HAP-1 (cell line): ENCODE results near the gene BAIAP2.

Experiments used
- DNase-seq, 2 experiments: peaks; one replicate each; pipeline ENCODE4 v3.0.0-alpha.2; 2016 to 2020; ENCODE audit warnings: low spot score in 2 of 2
- H3K27me3 ChIP-seq: fragments of 250-450 bp; sonication (Bioruptor Pico); 2 replicates; pipeline ENCODE4 v1.5.1; 2020; ENCODE audit warnings: low read depth, mild to moderate bottlenecking, moderate library complexity
- H3K36me3 ChIP-seq: fragments of 250-450 bp; sonication (Bioruptor Pico); replicated peaks from 2 replicates; pipeline ENCODE4 v1.5.1; 2020; ENCODE audit warnings: mild to moderate bottlenecking
- H3K4me1 ChIP-seq: fragments of 250-450 bp; sonication (Bioruptor Pico); 2 replicates; pipeline ENCODE4 v1.5.1; 2020; ENCODE audit warnings: mild to moderate bottlenecking
- H3K4me3 ChIP-seq: fragments of 250-450 bp; sonication (Bioruptor Pico); 2 replicates; pipeline ENCODE4 v1.5.1; 2020; ENCODE audit warnings: mild to moderate bottlenecking, moderate library complexity
- H3K9me3 ChIP-seq: fragments of 250-450 bp; sonication (Bioruptor Pico); 2 replicates; pipeline ENCODE4 v1.5.1; 2020; ENCODE audit warnings: mild to moderate bottlenecking, moderate library complexity
- in situ Hi-C: fragments of 300-500 bp; cut with MboI; formaldehyde crosslinking; loops from 3 replicates; pipeline ENCODE4 v1.14.3; 2020; ENCODE audit warnings: low sequenced_read_pairs, inconsistent platforms, mixed read lengths

BAIAP2 gene

DNA sequence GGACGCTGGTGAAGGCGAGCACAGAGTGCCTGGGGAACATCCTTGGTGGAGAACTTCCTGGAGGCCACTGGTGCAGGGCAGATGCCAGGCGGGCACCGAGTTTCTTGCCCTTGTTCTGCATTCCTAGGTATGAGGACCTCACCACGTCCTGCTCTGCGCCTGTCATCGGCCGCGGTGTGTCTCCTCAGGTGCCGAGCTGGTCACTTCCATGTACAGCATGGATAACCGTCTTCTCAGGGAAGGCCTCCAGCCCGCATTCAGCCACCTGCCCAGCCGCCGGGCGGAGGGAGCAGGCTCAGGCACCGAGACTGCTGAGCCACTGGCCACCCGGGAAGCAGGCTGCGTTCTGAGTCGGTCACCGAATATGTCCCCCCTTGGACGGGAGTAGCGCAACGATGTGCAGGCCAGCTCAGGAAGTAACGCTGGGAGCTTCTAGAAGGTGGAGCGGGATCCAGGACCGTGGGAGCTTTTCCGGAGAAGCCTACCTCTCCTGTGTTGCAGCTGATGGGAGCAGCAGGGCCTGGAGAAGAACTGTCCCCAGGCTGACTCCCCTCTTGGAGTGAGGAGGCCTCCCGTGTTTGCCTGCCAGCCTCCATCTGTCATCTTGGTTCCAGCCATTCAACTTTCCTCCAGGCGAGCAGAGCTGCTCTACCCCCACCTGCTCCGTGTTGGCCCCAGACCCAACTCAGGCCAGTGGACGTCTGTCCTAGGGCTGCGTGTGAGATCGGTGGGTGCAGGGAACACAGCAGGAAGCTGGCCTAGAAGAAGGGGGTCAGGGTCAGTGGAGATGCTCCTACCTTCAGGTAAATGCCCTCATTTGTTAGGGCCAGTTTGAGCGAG is 2.1 kb upstream of the BAIAP2 start:
- H3K4me1 ChIP-seq, result peaks cover 10% of the 10 kb centered on the region
- no peak overlapping the region for H3K4me3 ChIP-seq
- no peaks in the 10 kb centered on the region for H3K27me3 ChIP-seq
- DNase-seq, result peak in 1 of 2 experiments; percentile 45
- no peaks in the 10 kb centered on the region for H3K9me3 ChIP-seq
- in situ Hi-C loops, result no loop called here
- peaks cover 8% of the 10 kb centered on the region; the same call in 1 of the 2 replicates for H3K36me3 ChIP-seq

DNA sequence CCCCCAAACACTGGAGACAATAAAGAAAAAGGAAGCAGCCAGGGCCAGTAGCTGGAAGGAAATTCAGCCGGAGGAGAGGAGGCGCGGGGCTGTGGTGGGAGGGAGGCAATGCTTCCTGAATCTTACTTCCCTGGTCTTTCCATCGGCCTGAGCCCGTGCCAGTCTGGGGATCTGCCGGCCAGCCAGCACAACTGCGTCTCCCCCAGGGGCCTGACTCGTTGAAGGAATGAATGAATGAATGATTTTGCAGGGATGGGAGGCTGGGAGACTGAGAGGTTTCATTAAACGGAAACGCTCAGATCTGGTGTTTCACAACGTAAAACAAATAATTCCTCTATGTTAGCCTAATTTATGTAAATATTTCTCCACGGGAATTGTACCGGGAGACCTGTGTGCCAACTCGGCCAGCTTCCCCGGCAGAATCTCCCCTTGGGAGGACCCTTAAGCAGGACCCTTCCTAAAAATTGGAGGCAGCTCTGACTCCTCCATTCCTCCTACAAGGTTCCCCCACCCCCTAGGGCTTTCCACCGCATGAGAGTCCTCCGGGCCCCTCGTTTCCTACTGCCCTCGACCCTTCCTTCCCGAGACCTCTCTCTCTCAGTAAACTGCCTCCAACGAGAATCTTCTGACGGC is 1.3 kb upstream of the BAIAP2 start:
- H3K9me3 ChIP-seq, result no peaks in the 10 kb centered on the region
- peaks cover 8% of the 10 kb centered on the region; the same call in 1 of the 2 replicates for H3K36me3 ChIP-seq
- H3K4me3 ChIP-seq, result peak overlapping the region; percentile 51
- peaks cover 10% of the 10 kb centered on the region for H3K4me1 ChIP-seq
- DNase-seq, result no peak
- no peaks in the 10 kb centered on the region for H3K27me3 ChIP-seq
- in situ Hi-C loops, result no loop called here

DNA sequence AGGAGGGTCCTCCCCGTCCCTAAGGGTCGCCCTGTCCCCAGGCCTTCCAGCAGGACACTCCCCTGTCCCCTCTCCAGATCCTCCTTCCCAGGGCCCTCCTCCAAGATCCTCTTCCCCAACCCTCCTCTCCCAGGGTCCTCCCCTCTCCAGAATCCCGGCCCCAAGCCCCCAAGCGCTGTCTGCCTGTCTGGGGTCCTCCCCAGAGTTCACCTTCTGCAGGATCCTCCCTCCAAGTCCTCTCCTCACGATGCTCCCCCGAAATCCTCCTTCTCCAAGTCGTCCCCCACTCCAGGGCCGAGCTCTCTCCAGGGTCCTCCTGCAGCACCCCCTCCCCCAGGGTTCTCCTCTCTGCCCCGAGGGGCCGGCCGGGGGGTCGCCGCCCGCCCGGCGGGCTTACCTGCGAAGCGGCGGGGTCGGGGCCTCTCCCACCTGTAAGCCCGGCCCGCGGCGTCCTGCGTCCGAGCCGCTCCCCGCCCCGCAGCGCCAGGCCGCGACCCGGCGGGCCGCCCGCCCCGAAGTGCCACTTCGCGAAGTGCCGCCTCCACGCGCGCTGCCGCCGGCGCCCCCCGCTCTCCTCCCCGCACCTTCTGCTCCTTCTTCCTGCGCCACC is 678 bp upstream of the BAIAP2 start:
- in situ Hi-C loops, result no loop called here
- Histone ChIP-seq H3K36me3 (peaks cover 8% of the 10 kb centered on the region; the same call in 1 of the 2 replicates), H3K4me3 (peak overlapping the region; percentile 51), H3K4me1 (peaks cover 10% of the 10 kb centered on the region), H3K27me3 (no peaks in the 10 kb centered on the region), H3K9me3 (no peaks in the 10 kb centered on the region)
- peak in 1 of 2 experiments; percentile 40 for DNase-seq

DNA sequence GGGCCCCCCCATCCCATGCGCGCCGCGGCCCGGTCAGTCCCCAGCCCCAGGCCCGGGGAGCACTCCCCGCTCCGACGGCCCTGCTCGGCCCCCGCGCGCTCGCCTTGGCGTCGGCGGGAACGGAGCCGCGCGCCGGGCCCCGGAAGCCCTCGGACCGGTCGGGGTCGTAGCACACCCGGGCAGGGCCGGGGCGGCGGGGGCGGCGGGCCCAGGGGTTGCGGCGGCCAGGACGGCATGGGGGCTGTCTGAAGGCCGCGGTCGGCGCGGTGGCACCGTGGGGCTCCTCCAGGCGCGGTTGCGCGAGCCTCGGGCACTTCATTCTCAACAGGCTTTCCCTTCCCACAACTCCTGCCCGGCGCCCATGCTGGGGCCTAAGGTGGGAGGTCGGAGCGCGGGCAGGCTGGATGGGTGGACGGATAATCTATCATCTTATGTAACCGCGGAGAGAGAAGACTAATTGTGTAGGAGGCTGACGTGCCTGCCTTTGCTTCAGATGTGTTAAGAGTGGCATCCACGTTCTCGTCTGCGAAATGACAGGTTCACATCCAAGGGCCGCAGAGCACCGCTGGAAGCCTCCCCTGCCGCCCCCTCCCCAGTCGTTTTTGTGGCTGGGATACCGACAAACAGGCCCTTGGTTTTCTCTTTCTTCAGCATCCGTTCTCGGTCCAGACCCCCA is 708 bp downstream of the BAIAP2 start:
- Histone ChIP-seq H3K9me3 (no peaks in the 10 kb centered on the region), H3K4me3 (peak overlapping the region; percentile 50), H3K36me3 (peaks cover 8% of the 10 kb centered on the region; the same call in 1 of the 2 replicates), H3K4me1 (peaks cover 20% of the 10 kb centered on the region), H3K27me3 (no peaks in the 10 kb centered on the region)
- DNase-seq, result peak; percentile 33 to 55
- in situ Hi-C loops, result no loop called here

DNA sequence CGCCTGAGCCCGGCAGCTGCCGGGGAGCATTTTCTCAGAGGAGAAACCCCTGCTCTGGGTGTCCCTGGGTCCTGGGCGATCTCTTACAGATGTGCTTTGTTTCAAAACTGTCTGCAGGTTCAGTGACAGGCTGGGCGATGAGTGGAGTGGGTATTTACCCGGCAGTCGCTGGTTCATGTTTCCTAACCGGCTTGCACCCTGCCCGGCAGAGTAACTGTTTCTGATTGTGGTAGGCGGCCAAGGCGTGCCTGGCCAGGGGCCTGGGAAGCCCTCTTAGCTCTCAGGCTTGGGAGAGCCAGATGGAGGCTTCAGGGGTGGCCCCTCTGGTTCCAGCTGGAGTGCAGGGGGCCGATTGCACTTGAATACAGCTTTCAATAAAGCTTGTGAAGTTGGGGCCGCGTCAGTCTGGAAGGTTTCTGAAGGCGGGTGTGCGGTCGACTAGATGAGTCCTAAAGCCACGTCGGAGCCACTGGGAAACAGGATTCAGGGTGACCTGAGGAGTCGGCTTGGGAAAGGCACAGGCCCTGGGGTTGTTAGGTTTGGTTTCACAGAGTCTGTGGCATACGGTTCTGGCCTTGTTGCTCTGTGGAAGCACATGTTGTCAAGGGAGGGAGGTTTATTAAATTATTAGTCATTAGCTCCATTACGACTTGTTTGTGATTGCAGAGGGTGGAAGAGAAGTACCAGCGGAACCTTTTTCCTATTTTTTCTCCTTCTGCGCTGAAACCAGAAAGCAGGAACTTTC is 1.4 kb downstream of the BAIAP2 start:
- Histone ChIP-seq H3K4me3 (peak overlapping the region; percentile 50), H3K36me3 (peaks cover 8% of the 10 kb centered on the region; the same call in 1 of the 2 replicates), H3K27me3 (no peaks in the 10 kb centered on the region), H3K9me3 (no peaks in the 10 kb centered on the region), H3K4me1 (peaks cover 21% of the 10 kb centered on the region)
- in situ Hi-C loops, result no loop called here
- no peak for DNase-seq

DNA sequence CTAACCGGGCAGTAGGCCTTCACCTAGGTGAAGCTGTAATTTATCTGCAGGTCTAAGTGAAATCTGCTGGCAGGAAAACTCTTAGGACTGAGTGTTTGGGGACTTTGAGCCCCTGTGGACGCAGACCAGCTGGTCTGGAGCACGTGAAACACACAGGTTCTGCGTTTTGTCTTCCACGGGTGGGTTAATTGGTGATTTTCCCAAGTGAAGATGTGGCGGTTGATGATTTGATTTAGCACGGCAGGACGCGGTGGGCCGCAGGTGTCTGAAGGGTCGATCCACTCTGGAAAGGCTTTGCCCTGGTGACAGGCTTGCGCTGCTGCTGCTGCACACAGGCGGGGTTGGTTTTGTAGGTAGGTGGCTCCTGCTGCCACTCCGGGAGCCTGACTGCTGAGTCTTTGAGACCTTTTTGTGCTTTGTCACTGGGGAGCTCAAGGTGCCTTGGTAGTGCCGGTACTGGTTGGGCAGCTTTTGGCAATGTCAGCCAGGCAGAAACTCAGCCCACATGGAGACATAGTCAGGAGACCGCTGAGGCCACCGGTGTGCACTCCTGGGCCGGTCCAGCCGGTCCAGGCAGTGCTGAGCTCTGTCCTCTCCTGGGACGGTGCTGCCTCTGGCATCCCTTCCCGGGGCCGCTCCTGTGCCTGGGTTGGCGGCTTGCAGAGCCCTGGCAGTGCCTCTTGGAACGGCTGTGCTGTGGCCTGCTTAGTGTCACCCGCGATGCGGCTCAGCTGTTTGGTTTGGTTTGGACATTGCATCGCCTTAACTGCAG is 2.3 kb downstream of the BAIAP2 start:
- in situ Hi-C loops, result no loop called here
- no peaks in the 10 kb centered on the region for H3K27me3 ChIP-seq

DNA sequence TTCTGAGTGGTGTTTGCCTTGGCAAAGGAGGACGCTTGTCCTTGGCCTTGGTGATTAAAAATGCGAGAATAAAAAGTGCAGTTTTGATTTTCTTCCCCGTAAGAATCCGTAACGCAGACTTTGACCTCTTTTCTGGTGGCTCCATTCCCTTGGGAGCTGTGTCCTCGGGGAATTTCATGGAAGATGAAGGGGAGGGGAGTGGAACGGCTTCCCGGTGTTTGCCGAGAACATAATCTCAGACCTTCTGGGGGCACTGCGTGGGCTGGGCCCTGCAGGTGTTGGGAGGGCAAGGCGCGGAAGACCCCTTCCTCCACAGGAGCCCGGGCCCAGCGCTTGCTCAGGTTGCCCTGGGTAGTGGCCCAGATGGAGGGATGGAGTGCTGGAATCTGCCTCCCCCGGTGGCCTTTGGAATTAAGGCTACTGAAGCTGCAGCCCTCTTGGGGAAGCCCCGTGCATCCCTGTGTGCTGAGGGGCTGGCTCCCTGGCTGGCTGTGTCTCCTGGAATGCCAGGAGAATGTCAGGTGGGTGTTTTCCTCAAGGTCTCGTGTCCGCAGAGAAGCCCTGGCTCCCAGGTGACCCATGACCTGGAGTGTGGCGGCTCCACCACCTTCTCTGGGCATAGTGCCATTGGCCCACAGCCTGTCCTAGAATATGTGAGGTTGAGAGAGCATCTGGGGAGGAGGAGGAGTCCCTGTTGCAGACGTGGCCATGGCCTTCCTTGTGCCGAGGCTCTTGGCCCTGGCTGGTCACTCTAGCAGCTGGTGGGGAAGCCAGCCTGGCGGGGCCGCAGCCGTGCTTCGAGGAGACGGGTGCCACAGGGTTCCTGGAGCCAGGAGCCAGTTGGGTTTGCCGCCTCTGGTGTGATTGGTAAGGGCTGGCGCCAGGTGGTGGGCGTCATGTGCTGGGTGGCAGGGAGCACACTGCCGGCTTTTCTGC is 3.1 kb downstream of the BAIAP2 start:
- Histone ChIP-seq H3K4me3 (no peak overlapping the region), H3K27me3 (no peaks in the 10 kb centered on the region)
- in situ Hi-C loops, result no loop called here

More for the DNA sequence above, 2.3 kb downstream of the BAIAP2 start:
- Histone ChIP-seq H3K36me3 (peaks cover 8% of the 10 kb centered on the region; the same call in 1 of the 2 replicates), H3K4me3 (no peak overlapping the region; the same call in 1 of the 2 replicates), H3K4me1 (peaks cover 21% of the 10 kb centered on the region), H3K9me3 (no peaks in the 10 kb centered on the region)
- DNase-seq, result no peak

DNA sequence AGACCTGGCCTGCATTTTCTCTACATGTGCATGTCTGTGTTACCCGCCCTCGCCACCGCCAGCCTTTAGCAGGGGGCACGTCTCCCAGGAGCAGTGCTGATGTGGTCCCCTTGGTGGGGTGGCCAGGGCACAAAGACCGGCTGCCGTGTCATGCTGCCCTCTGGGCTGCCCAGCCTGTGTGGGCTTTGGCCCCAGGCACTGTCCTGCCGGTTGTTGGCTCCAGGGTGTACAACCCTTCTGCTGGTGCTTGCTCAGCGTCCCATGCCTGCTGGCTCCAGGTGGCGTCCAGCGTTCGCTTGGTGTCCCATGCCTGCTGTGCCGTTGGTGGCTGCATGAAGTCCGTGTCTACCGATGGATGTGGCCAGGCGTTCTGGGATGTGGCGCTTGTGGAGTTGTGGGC is 4.1 kb downstream of the BAIAP2 start:
- Histone ChIP-seq H3K4me1 (peaks cover 21% of the 10 kb centered on the region), H3K27me3 (no peaks in the 10 kb centered on the region), H3K36me3 (peaks cover 8% of the 10 kb centered on the region; the same call in 1 of the 2 replicates), H3K9me3 (no peaks in the 10 kb centered on the region), H3K4me3 (no peak overlapping the region)
- in situ Hi-C loops, result no loop called here
- DNase-seq, result no peak

More for the DNA sequence above, 3.1 kb downstream of the BAIAP2 start:
- Histone ChIP-seq H3K4me1 (peaks cover 21% of the 10 kb centered on the region), H3K9me3 (no peaks in the 10 kb centered on the region), H3K36me3 (peaks cover 8% of the 10 kb centered on the region; the same call in 1 of the 2 replicates)
- no peak for DNase-seq

DNA sequence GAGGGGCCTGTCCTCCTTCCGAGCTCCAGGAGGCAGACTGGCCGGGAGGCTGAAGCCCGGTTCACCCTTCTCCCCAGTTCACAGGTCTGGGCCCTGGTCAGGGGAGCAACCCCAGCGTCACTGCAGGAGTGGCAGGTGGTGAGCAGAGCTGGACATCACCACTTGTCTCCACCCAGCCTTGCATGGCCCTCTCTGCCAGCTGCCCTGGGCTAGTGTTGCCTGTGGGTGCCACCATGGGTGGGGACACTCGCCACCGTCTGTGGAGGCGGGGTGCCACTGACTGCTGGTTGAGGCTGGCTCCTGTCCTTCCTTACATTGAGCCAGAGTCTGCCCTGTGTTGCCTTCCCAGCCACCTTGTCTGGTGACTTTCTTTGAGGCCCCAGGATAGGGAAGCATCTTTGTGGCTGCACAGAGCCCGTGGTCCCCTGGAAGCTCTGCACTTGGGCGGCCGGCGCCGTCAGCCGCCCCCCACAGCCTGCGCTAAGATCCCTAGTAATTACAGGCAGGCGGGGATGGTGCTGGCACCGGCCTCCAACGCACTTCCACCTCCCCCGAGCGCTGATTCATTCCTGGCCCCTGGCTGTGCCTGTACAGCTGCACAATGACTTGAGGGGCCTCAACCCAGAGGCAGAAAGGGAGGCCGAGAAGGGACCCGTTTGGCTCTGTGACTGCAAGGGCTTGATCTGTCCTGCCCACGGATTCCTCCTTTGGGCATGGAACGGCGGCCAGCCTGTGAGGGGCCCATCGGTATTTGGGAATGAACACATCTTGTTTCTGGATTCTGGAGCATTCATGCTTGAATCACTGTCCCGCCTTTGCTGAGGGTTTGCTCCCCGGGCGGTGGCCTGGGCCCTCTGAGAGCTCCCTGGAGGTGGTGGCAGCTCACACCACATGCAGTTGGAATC is 5.2 kb downstream of the BAIAP2 start:
- H3K9me3 ChIP-seq, result no peaks in the 10 kb centered on the region
- H3K27me3 ChIP-seq, result no peaks in the 10 kb centered on the region
- in situ Hi-C loops, result no loop called here
- no peak overlapping the region for H3K4me3 ChIP-seq
- peaks cover 21% of the 10 kb centered on the region for H3K4me1 ChIP-seq
- peak; percentile 2 to 47 for DNase-seq
- H3K36me3 ChIP-seq, result peaks cover 8% of the 10 kb centered on the region; the same call in 1 of the 2 replicates

DNA sequence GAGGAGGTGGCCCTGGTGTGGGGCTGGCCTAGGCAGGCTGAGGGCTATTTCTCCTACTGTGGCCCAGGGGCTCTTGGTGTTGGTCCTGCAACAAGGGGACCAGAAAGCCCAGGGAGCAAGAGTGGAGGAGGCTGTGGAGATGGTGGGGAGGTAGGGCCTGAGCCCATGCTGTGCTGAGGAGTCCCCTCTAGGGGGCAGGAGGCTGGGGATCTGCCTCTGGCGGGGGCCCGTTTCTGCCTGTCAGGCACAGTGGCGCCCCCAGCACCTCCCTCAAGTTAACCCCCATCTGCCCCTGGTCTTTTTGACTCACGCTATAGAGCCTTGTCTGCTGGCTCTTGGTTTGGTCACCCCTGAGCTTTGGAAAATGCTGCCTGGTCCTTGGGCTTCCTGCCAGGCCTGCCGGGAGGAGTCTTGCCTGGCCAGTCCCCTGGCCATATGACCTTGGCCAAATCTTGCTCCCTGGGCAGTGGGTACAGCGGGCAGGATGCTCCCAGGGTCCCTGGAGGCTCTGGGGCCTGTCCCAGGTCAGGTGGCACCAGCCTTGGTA is 5.9 kb downstream of the BAIAP2 start:
- Histone ChIP-seq H3K27me3 (no peaks in the 10 kb centered on the region), H3K36me3 (peaks cover 8% of the 10 kb centered on the region; the same call in 1 of the 2 replicates), H3K9me3 (no peaks in the 10 kb centered on the region), H3K4me1 (peaks cover 21% of the 10 kb centered on the region), H3K4me3 (no peak overlapping the region)
- DNase-seq, result peak in 1 of 2 experiments; percentile 61
- in situ Hi-C loops, result no loop called here

DNA sequence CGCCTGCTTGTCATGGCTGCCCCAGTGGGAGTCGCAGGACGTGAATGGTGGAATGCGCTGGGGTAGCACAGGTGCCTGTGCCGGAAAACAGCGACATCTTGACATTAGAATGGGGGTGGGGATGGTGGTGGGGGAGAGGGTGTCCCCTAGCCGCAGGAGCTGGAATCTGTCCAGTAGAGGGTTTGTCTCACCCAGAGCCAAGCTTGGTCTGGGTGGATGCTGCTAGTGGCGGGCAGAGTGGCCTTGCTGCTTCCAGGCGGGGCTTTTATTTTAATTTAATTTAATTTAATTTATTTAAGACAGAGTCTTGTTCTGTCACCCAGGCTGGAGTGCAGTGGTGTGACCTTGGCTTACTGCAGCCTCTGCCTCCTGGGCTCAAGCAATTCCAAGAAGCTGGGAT is 7.7 kb downstream of the BAIAP2 start:
- Histone ChIP-seq H3K4me1 (peaks cover 11% of the 10 kb centered on the region), H3K27me3 (no peaks in the 10 kb centered on the region), H3K4me3 (no peak overlapping the region), H3K36me3 (no peaks in the 10 kb centered on the region), H3K9me3 (no peaks in the 10 kb centered on the region)
- in situ Hi-C loops, result no loop called here
- no peak for DNase-seq
